ENCODE measurements around the gene DUOX2.
A peak's percentile ranks its signal among the peaks of the same experiment; 100 is the strongest.

Gene DUOX2

DNA sequence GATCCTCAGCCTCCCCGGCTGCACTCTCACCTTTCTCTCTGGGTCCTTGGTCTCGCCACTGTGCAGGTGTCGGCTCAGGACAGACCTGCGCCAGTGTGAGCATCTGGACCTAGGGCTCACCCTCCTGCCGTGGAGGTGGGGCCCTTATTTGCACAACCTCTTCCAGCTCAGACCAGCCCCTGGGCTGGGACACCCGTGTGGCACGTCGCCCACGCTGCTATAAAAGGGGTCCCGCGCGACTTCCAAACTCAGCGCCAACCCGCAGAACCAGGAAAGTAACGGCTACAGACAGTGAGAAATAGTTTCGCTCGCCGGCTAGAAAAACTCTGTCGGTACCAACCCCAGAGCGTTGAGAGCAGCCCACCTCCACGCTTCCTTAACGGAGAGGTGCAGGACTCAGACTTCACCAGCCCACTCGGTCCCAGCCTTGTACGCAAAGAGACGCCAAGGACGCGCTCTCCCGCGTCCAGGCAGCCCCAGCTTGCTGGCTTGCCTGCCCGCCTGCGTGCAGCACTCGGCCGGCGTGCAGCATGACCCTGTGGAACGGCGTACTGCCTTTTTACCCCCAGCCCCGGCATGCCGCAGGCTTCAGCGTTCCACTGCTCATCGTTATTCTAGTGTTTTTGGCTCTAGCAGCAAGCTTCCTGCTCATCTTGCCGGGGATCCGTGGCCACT lies at the start of gene DUOX2, which contains the start of gene DUOXA2:
TSS of gene DUOX2 (minus strand) at position 97 of the 675 bp plus-strand sequence. CDS start 761 bp downstream, outside the sequence.
TSS of gene DUOXA2 (plus strand) at position 251 of the 675 bp plus-strand sequence. CDS start at position 531, 280 bp downstream.
- ATAC-seq (replicated peaks; ENCODE audit: extremely low read depth, poor library complexity, severe bottlenecking) (no peak), DNase-seq (ENCODE audit: low spot score in 2 of 2) (no peak)
- Mint-ChIP-seq H3K27me3 (peaks cover 91% of the 10 kb centered on the region), H3K4me1 (peaks cover 30% of the 10 kb centered on the region), H3K36me3 (ENCODE audit: insufficient read depth) (no peaks in the 10 kb centered on the region), H3K9me3 (no peaks in the 10 kb centered on the region), H3K4me3 (peak within 1 kb of the TSS; percentile 24), H3K27ac (ENCODE audit: low read depth) (no peak within 1 kb of the TSS)

DNA sequence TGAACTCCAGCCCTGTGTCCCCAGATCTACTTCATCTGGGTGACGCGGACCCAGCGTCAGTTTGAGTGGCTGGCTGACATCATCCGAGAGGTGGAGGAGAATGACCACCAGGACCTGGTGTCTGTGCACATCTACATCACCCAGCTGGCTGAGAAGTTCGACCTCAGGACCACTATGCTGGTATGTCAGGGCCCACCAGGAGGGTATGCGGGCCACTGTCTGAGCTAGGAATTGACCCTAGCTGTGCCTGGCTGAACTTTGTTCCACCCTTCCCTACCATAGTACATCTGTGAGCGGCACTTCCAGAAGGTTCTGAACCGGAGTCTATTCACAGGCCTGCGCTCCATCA lies 49.5 kb upstream of the DUOX2 start:
- no peak for ATAC-seq (replicated peaks; ENCODE audit: extremely low read depth, poor library complexity, severe bottlenecking)
- Mint-ChIP-seq H3K36me3 (ENCODE audit: insufficient read depth) (peaks cover 9% of the 10 kb centered on the region), H3K27ac (ENCODE audit: low read depth) (no peak overlapping the region), H3K4me1 (peaks cover 34% of the 10 kb centered on the region), H3K9me3 (no peaks in the 10 kb centered on the region), H3K4me3 (no peak overlapping the region), H3K27me3 (no peaks in the 10 kb centered on the region)
- no peak for DNase-seq (ENCODE audit: low spot score in 2 of 2)

DNA sequence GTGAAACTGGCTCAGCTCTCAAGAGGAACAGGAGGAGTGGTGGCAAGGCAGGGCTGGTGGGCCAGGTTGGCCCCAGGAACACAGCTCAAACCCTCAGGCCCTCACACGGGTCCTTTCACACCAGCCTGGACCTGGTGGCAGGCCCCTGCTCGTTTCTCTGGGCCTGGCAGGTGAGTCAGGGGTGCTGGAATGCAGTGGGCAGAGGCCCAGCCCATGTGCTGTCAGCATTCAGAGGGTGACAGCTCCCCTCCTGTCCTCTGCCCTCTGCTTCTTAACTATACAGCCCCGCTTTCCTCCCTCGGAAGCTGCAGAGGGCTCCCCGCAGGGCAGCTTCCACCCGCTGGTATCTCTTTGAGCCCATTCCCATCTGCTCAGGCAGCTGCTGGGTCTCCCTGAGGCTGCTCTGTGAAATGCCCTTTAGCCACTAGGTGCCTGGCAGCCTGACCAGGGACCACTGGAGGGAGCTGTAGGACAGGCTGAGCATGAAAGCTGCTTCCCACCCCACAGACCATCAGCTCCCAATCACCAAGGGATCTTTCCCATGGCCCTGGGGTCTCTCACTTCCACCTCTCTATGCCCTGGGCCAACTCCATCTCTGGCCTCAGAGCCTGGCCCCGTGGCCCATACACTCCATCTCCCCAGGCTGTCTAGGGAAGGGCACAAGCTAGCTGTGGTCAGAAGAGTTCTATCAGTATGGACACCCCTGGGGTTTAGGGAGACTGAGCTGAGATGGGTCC lies 49.0 kb upstream of the DUOX2 start:
- H3K4me1 Mint-ChIP-seq, result peaks cover 32% of the 10 kb centered on the region
- ATAC-seq (replicated peaks; ENCODE audit: extremely low read depth, poor library complexity, severe bottlenecking) (no peak), DNase-seq (ENCODE audit: low spot score in 2 of 2) (peak in 1 of 2 donors; percentile 37)
- H3K36me3 Mint-ChIP-seq (ENCODE audit: insufficient read depth), result peaks cover 8% of the 10 kb centered on the region
- H3K9me3 Mint-ChIP-seq, result no peaks in the 10 kb centered on the region
- no peak overlapping the region for H3K4me3 Mint-ChIP-seq
- no peak overlapping the region for H3K27ac Mint-ChIP-seq (ENCODE audit: low read depth)
- no peaks in the 10 kb centered on the region for H3K27me3 Mint-ChIP-seq

DNA sequence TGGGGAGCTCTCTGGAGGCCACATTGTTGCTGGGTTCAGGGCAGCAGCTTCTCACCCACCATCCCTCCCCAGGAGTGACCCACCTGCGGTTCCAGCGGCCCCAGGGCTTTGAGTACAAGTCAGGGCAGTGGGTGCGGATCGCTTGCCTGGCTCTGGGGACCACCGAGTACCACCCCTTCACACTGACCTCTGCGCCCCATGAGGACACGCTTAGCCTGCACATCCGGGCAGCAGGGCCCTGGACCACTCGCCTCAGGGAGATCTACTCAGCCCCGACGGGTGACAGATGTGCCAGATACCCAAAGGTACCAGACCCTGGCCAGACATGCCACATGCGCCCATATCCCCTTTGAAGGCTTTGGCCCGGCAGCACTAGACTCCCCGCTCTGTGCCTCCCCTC lies 47.7 kb upstream of the DUOX2 start:
- DNase-seq (ENCODE audit: low spot score in 2 of 2) (no peak), ATAC-seq (replicated peaks; ENCODE audit: extremely low read depth, poor library complexity, severe bottlenecking) (no peak)
- peaks cover 5% of the 10 kb centered on the region for H3K36me3 Mint-ChIP-seq (ENCODE audit: insufficient read depth)
- no peak overlapping the region for H3K27ac Mint-ChIP-seq (ENCODE audit: low read depth)
- H3K9me3 Mint-ChIP-seq, result no peaks in the 10 kb centered on the region
- H3K27me3 Mint-ChIP-seq, result no peaks in the 10 kb centered on the region
- H3K4me1 Mint-ChIP-seq, result peaks cover 32% of the 10 kb centered on the region
- H3K4me3 Mint-ChIP-seq, result no peak overlapping the region

DNA sequence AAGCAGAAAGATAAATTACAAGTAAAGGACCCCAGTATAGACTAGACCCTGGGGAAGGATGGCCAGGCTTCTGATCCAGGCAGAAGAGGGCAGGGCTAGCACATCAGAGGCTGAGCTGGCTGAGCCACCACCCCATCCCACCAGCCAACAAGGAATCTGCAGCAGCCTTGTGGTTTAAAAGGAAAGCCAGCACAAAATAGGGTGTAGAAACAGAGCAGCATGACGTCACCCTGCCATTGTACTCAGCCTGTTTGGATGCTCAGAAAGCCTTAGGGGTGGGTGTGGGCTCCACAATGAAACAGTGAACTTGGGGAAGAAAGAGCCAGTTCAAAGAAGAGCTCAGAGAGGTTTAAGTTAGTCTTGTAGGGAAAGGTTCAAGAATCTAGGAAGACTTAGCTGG lies 44.0 kb upstream of the DUOX2 start:
- Mint-ChIP-seq H3K36me3 (ENCODE audit: insufficient read depth) (peaks cover 1% of the 10 kb centered on the region), H3K4me1 (peaks cover 20% of the 10 kb centered on the region), H3K4me3 (no peak overlapping the region), H3K27ac (ENCODE audit: low read depth) (no peak overlapping the region), H3K27me3 (no peaks in the 10 kb centered on the region), H3K9me3 (no peaks in the 10 kb centered on the region)
- no peak for ATAC-seq (replicated peaks; ENCODE audit: extremely low read depth, poor library complexity, severe bottlenecking)
- DNase-seq (ENCODE audit: low spot score in 2 of 2), result no peak

DNA sequence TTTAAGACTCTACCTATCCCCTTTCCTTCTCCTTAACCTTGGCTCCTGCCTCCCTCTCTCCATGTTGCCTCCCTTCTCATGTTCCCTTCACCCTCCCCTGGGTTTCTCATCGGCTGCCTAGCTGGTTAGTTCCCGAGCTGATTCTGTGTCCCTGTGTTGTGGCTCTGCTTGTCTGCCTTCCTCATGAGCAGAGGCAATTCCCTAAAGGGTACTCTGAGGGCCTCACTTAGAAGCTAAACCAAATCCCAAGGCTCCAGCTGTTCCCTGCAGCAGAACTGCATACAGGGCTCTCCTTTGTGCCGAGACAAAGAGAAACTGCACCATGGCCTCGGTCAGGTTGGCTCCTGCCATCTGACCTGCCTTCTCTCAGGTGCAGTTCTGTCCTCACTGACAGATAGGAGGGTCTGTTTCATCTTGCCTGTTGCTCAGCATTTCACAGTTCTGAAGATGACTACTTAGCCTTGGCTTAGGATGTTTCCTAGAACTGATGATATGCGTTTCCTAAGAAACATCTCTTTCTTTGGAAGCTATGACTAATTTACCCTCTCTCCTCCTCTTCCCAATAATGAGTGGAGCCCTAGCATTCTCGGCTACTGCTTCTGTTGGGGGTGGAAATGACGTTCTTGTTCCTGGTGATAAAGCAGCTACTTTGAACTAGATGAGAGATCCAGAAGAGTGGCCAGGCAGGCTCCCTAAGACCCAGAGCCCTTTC lies 42.9 kb upstream of the DUOX2 start:
- no peaks in the 10 kb centered on the region for H3K9me3 Mint-ChIP-seq
- H3K36me3 Mint-ChIP-seq (ENCODE audit: insufficient read depth), result peaks cover 3% of the 10 kb centered on the region
- H3K4me1 Mint-ChIP-seq, result peaks cover 24% of the 10 kb centered on the region
- ATAC-seq (replicated peaks; ENCODE audit: extremely low read depth, poor library complexity, severe bottlenecking) (no peak), DNase-seq (ENCODE audit: low spot score in 2 of 2) (no peak)
- H3K4me3 Mint-ChIP-seq, result no peak overlapping the region
- no peaks in the 10 kb centered on the region for H3K27me3 Mint-ChIP-seq
- no peak overlapping the region for H3K27ac Mint-ChIP-seq (ENCODE audit: low read depth)

DNA sequence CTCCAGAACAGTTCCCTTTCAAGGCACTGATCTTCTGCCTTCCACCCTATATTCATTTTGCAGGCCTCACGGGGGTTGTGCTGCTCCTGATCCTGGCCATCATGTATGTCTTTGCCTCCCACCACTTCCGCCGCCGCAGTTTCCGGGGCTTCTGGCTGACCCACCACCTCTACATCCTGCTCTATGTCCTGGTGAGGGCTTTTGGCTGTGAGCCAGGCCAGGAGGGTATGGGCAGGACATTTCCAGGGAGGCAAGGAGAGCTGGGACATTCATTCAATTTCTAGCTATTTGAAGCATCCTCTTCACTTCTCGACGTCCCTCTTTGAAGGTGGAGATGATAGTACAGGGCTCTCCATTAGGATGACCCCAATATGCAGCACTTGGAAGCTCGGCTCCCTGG lies 41.8 kb upstream of the DUOX2 start:
- no peak for DNase-seq (ENCODE audit: low spot score in 2 of 2)
- Mint-ChIP-seq H3K9me3 (no peaks in the 10 kb centered on the region), H3K27me3 (no peaks in the 10 kb centered on the region), H3K27ac (ENCODE audit: low read depth) (no peak overlapping the region), H3K4me3 (no peak overlapping the region), H3K4me1 (peaks cover 23% of the 10 kb centered on the region), H3K36me3 (ENCODE audit: insufficient read depth) (peaks cover 3% of the 10 kb centered on the region)
- ATAC-seq (replicated peaks; ENCODE audit: extremely low read depth, poor library complexity, severe bottlenecking), result no peak

DNA sequence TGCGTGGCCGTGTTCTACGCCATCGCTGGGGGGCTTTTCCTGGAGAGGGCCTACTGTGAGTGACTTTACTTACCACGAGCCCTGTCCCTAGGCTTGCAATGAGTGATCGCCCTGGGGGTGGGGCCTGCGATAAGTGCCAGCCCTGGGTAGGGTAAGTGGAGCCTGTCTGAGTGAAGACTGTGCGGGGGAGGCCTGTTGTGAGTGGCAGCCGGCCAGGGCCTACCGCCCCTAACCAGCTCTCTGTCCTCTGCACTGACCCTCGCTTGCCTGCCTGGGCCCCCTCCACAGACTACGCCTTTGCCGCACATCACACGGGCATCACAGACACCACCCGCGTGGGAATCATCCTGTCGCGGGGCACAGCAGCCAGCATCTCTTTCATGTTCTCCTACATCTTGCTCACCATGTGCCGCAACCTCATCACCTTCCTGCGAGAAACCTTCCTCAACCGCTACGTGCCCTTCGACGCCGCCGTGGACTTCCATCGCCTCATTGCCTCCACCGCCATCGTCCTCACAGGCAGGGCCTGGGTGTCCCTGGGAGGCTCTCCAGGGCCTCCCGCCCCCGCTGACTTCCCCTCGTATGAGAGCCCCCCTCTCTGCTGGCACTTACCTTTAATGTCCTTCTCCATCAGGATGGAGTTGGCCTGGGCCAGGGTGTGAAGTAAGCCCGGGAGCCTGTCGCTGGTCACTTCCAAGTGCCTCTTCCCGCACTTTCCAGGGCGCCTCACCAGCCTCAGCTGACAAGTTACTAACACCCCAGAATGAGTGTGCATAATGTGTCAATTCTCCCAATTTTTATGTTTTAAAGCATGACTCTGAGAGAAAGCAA lies 38.2 kb upstream of the DUOX2 start:
- Mint-ChIP-seq H3K4me3 (no peak overlapping the region), H3K4me1 (peaks cover 13% of the 10 kb centered on the region), H3K27me3 (no peaks in the 10 kb centered on the region), H3K27ac (ENCODE audit: low read depth) (no peak overlapping the region), H3K36me3 (ENCODE audit: insufficient read depth) (peaks cover 3% of the 10 kb centered on the region), H3K9me3 (no peaks in the 10 kb centered on the region)
- no peak for DNase-seq (ENCODE audit: low spot score in 2 of 2)
- no peak for ATAC-seq (replicated peaks; ENCODE audit: extremely low read depth, poor library complexity, severe bottlenecking)

DNA sequence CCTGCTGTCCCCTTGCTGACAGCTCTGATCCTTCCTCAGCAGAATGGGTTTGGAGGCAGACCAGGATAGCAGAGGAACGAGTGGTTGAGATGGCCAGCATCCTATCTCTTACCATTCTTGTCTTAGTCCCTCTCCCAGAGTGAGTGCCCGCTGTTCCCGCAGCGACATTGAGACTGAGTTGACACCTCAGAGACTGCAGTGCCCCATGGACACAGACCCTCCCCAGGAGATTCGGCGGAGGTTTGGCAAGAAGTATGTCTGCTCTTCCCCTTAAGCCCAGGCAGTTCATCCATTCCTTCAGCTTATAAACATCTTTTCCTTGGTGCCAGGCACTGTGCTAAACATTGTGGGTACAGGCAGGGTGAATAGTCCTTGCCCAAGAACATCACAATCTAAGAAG lies 37.0 kb upstream of the DUOX2 start:
- Mint-ChIP-seq H3K27ac (ENCODE audit: low read depth) (no peak overlapping the region), H3K27me3 (no peaks in the 10 kb centered on the region), H3K9me3 (no peaks in the 10 kb centered on the region), H3K36me3 (ENCODE audit: insufficient read depth) (peaks cover 3% of the 10 kb centered on the region), H3K4me3 (no peak overlapping the region), H3K4me1 (peaks cover 7% of the 10 kb centered on the region)
- ATAC-seq (replicated peaks; ENCODE audit: extremely low read depth, poor library complexity, severe bottlenecking) (no peak), DNase-seq (ENCODE audit: low spot score in 2 of 2) (no peak)

DNA sequence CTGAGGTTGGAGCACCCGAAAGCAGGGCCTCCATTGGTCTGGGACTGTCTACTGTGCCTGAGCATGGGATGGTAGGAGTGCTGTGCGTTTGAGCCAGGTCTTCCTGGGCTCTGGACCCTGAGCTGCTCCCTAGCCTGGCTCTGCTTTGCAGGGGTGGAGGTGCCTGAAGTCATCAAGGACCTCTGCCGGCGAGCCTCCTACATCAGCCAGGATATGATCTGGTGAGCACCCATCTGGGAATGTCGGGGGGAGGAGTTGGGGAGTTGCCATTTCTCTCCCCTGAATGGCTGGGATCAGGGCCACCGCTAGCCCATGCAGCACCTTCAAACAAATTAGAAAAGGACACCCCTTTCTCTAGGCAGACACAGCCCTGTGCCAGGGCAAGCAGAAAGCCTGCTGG lies 36.5 kb upstream of the DUOX2 start:
- Mint-ChIP-seq H3K4me3 (no peak overlapping the region), H3K27me3 (no peaks in the 10 kb centered on the region), H3K36me3 (ENCODE audit: insufficient read depth) (peaks cover 3% of the 10 kb centered on the region), H3K9me3 (no peaks in the 10 kb centered on the region), H3K27ac (ENCODE audit: low read depth) (no peak overlapping the region), H3K4me1 (peaks cover 7% of the 10 kb centered on the region)
- DNase-seq (ENCODE audit: low spot score in 2 of 2) (no peak), ATAC-seq (replicated peaks; ENCODE audit: extremely low read depth, poor library complexity, severe bottlenecking) (no peak)

DNA sequence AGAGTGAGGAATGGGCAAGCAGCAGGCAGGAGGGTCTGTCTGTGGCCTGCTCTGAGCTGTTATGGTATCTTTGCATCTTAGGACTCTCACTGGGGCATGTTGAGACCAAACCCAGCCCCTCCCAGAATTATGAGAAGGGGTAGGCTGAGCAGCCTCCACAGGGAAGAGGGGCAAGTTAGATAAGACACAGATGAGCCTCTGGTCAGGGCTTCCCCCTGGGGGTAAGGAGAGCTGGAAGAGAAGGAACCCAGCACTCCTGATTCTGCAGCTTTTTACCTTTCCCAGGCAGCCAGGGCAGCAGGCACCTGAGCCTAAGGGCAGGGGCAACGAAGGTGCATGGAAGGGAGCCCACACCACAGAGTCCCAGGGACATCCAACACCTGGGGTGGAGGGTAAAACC lies 35.1 kb upstream of the DUOX2 start:
- no peak overlapping the region for H3K27ac Mint-ChIP-seq (ENCODE audit: low read depth)
- H3K36me3 Mint-ChIP-seq (ENCODE audit: insufficient read depth), result peaks cover 3% of the 10 kb centered on the region
- H3K9me3 Mint-ChIP-seq, result no peaks in the 10 kb centered on the region
- DNase-seq (ENCODE audit: low spot score in 2 of 2) (no peak), ATAC-seq (replicated peaks; ENCODE audit: extremely low read depth, poor library complexity, severe bottlenecking) (no peak)
- H3K27me3 Mint-ChIP-seq, result no peaks in the 10 kb centered on the region
- peaks cover 7% of the 10 kb centered on the region for H3K4me1 Mint-ChIP-seq
- H3K4me3 Mint-ChIP-seq, result no peak overlapping the region

Data from central memory CD8-positive, alpha-beta T cell (primary cell).